HG03066 (cell line): ENCODE results near the gene MPPED1.

Experiments
- ATAC-seq: cut with Tn5 transposase; IDR thresholded peaks from one replicate; pipeline ENCODE4 v1.9.1; 2021; ENCODE audit warnings: low read depth; ENCODE audit not compliant: unreplicated experiment

The MPPED1 gene

GRCh38 chr22:43490311-43490710, 78.5 kb downstream of the MPPED1 start:
- ATAC-seq = no peak

GRCh38 chr22:43491177-43491576, 79.4 kb downstream of the MPPED1 start:
- no peak for ATAC-seq

- no peak for ATAC-seq
These were observed 79.9 kb downstream of the MPPED1 start for GRCh38 chr22:43491737-43492136.

GRCh38 chr22:43493297-43493696, 81.5 kb downstream of the MPPED1 start:
- no peak for ATAC-seq

- no peak for ATAC-seq
These were observed 86.4 kb downstream of the MPPED1 start for GRCh38 chr22:43497956-43498855.

GRCh38 chr22:43498856-43499253, 87.0 kb downstream of the MPPED1 start:
- no peak for ATAC-seq

- ATAC-seq = no peak
These were observed 89.3 kb downstream of the MPPED1 start for GRCh38 chr22:43500792-43501785.

- no peak for ATAC-seq
These were observed 90.1 kb downstream of the MPPED1 start for GRCh38 chr22:43501878-43502277.

GRCh38 chr22:43502306-43502874, 90.6 kb downstream of the MPPED1 start:
- no peak for ATAC-seq

GRCh38 chr22:43504068-43504467, 92.3 kb downstream of the MPPED1 start:
- no peak for ATAC-seq

GRCh38 chr22:43504666-43505261, 93.0 kb downstream of the MPPED1 start:
- no peak for ATAC-seq

GRCh38 chr22:43505423-43505822, 93.6 kb downstream of the MPPED1 start:
- ATAC-seq = no peak

- no peak for ATAC-seq
These were observed 94.1 kb downstream of the MPPED1 start for GRCh38 chr22:43505896-43506295.

GRCh38 chr22:43506487-43506886, 94.7 kb downstream of the MPPED1 start:
- ATAC-seq = no peak

- ATAC-seq = no peak
These were observed 95.4 kb downstream of the MPPED1 start for GRCh38 chr22:43507235-43507634.

- no peak for ATAC-seq
These were observed 96.7 kb downstream of the MPPED1 start for GRCh38 chr22:43508489-43508888.

GRCh38 chr22:43509337-43509736, 97.5 kb downstream of the MPPED1 start:
- ATAC-seq = no peak

GRCh38 chr22:43510281-43511070, 98.7 kb downstream of the MPPED1 start:
- no peak for ATAC-seq

GRCh38 chr22:43511276-43511910, 99.6 kb downstream of the MPPED1 start:
- no peak for ATAC-seq
